ENCODE data around the gene TEX19. TPM values are rescaled to one million over a fixed set of nuclear protein-coding genes. Genes with fewer than 3 reads are reported as not detected.

TEX19 gene
- total and polyA plus RNA-seq, 2 of the 8 experiments (the other 6 are each of a cell fraction or from before 2014, with no cell fraction given) = 0.54 to 0.80 TPM

DNA sequence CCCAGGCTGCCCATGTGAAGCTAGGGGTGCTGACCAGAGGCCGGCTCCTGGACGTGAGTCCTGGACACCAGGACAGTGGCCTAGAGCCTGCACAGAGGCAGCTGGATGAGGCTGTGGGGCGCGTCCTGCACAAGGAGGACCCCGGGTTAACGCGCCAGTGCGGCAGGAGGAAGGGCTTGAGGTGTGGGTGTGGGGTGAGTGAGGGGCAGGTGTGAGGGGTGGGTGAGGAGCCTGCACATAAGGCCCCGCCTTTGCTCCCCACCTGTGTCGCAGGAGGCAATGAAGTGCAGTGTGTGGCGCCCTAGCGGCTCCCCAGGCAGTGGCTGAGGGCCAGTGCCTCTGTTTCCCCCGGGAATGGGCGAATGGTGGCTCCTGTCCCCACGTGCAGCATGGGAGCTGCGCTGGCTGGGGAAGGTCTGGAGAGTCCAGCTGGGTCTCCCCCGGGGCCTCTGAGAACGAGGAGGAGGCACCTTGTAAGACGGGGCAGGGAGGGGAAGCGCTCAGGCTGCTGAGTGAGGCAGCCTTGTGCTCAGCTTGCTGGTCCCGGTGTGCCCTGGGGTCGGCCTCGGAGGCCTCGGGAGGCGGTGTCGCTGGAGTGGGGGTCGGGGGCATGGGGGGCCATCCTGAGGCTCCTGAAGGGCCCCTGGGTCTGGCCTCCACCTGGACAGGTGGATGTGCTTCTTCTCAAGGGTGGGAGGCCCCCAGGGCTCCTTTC lies 44.9 kb upstream of the TEX19 start (continued):
- TF ChIP-seq SIN3A (conservative IDR thresholded peaks at IDR 0.05 in 1 of 2, IDR thresholded peaks at IDR 0.05 in 1 of 2; ENCODE audit: low read depth in 1 of 2, low read length in 2 of 2) = no peak
- TF ChIP-seq, protein P1, sequence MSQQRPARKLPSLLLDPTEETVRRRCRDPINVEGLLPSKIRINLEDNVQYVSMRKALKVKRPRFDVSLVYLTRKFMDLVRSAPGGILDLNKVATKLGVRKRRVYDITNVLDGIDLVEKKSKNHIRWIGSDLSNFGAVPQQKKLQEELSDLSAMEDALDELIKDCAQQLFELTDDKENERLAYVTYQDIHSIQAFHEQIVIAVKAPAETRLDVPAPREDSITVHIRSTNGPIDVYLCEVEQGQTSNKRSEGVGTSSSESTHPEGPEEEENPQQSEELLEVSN (IDR thresholded peaks at IDR 0.05) = no peak
- no peak for TF ChIP-seq BRCA1 (IDR thresholded peaks at IDR 0.05; ENCODE audit: low read depth, low read length)
- TF ChIP-seq, protein P2, sequence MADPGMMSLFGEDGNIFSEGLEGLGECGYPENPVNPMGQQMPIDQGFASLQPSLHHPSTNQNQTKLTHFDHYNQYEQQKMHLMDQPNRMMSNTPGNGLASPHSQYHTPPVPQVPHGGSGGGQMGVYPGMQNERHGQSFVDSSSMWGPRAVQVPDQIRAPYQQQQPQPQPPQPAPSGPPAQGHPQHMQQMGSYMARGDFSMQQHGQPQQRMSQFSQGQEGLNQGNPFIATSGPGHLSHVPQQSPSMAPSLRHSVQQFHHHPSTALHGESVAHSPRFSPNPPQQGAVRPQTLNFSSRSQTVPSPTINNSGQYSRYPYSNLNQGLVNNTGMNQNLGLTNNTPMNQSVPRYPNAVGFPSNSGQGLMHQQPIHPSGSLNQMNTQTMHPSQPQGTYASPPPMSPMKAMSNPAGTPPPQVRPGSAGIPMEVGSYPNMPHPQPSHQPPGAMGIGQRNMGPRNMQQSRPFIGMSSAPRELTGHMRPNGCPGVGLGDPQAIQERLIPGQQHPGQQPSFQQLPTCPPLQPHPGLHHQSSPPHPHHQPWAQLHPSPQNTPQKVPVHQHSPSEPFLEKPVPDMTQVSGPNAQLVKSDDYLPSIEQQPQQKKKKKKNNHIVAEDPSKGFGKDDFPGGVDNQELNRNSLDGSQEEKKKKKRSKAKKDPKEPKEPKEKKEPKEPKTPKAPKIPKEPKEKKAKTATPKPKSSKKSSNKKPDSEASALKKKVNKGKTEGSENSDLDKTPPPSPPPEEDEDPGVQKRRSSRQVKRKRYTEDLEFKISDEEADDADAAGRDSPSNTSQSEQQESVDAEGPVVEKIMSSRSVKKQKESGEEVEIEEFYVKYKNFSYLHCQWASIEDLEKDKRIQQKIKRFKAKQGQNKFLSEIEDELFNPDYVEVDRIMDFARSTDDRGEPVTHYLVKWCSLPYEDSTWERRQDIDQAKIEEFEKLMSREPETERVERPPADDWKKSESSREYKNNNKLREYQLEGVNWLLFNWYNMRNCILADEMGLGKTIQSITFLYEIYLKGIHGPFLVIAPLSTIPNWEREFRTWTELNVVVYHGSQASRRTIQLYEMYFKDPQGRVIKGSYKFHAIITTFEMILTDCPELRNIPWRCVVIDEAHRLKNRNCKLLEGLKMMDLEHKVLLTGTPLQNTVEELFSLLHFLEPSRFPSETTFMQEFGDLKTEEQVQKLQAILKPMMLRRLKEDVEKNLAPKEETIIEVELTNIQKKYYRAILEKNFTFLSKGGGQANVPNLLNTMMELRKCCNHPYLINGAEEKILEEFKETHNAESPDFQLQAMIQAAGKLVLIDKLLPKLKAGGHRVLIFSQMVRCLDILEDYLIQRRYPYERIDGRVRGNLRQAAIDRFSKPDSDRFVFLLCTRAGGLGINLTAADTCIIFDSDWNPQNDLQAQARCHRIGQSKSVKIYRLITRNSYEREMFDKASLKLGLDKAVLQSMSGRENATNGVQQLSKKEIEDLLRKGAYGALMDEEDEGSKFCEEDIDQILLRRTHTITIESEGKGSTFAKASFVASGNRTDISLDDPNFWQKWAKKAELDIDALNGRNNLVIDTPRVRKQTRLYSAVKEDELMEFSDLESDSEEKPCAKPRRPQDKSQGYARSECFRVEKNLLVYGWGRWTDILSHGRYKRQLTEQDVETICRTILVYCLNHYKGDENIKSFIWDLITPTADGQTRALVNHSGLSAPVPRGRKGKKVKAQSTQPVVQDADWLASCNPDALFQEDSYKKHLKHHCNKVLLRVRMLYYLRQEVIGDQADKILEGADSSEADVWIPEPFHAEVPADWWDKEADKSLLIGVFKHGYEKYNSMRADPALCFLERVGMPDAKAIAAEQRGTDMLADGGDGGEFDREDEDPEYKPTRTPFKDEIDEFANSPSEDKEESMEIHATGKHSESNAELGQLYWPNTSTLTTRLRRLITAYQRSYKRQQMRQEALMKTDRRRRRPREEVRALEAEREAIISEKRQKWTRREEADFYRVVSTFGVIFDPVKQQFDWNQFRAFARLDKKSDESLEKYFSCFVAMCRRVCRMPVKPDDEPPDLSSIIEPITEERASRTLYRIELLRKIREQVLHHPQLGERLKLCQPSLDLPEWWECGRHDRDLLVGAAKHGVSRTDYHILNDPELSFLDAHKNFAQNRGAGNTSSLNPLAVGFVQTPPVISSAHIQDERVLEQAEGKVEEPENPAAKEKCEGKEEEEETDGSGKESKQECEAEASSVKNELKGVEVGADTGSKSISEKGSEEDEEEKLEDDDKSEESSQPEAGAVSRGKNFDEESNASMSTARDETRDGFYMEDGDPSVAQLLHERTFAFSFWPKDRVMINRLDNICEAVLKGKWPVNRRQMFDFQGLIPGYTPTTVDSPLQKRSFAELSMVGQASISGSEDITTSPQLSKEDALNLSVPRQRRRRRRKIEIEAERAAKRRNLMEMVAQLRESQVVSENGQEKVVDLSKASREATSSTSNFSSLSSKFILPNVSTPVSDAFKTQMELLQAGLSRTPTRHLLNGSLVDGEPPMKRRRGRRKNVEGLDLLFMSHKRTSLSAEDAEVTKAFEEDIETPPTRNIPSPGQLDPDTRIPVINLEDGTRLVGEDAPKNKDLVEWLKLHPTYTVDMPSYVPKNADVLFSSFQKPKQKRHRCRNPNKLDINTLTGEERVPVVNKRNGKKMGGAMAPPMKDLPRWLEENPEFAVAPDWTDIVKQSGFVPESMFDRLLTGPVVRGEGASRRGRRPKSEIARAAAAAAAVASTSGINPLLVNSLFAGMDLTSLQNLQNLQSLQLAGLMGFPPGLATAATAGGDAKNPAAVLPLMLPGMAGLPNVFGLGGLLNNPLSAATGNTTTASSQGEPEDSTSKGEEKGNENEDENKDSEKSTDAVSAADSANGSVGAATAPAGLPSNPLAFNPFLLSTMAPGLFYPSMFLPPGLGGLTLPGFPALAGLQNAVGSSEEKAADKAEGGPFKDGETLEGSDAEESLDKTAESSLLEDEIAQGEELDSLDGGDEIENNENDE (IDR thresholded peaks at IDR 0.05; ENCODE audit: insufficient replicate concordance, low read length) = no peak
- no peak for TF ChIP-seq FOSL1 (IDR thresholded peaks at IDR 0.05; ENCODE audit: insufficient read depth, low read depth, low read length)
